Measurements from ENCODE around the gene HIP1R. TPM values are rescaled to one million over a fixed set of nuclear protein-coding genes. Genes with fewer than 3 reads are reported as not detected.

HIP1R gene
- total and polyA plus RNA-seq, 7 donors = 4.5 to 17.6 (median 8.0) TPM

- 0 to 1% methylated on average over 12 to 43 of the region's 43 CpGs; no CpG with 5 or more reads in 1 of the 3 donors for WGBS, 3 donors
- ATAC-seq = peak; percentile 34 to 51 (median 46)
Observed at GRCh38 chr12:122835750-122836026, 431 bp downstream of the HIP1R start.

DNA sequence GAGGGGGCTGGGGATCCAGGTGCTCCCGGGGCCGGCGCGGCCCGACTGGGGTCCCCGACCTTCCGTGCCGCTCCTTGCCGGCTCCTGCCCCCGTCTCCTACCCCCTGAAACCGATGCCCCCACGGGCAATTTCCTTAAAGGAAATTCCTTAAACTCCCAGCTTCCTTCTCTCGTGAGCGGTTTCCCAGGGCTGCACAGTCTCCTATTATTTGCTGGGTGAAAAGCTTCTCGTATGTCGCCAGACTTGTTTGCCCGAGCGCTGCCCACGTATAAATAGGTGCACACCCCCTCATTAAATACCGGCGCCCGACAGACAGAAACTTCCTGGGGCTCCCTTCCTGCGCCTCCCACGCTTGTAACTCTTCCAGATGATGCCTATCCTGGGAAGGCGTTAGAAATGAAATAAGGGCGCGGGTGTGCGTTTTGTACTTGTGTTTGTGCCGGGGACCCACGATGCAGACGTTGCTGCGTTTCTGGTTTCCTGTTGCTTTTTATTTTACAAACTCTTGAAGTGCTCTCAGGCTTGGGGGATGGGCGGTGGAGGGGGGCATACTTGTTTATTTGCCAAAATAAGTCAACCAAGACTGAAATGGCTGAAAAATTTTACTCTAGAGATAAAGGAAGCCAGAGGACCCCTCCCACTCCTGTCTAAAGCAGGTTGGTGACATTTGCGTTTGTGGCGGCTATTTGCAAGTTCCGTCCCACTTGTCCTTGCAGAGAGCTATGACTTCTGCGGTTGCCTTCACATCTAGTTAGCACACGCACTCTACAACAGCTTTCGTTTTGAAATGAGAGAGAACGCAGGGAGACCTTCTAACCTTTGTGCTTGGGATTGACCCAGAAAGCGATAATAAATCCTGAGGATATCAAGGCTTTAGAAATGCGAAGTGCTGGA lies 1.0 kb downstream of the HIP1R start:
- DNase-seq (no peak), ATAC-seq (peak in 2 of 4 donors; percentile 3 to 26)
- WGBS, 3 donors = 1 to 3% (median 2%) methylated on average over 32 to 42 of the region's 42 CpGs
- no peaks in the 10 kb centered on the region for H3K36me3 ChIP-seq (ENCODE audit: insufficient read depth in 1 of 2, low read depth in 1 of 2)
- H3K4me3 ChIP-seq = peak overlapping the region; percentile 77
- intact Hi-C loops (cut with DNase I) = no loop called here
- H3K4me1 ChIP-seq = peaks cover 20% of the 10 kb centered on the region
- H3K27ac ChIP-seq = peak overlapping the region; percentile 60
- H3K27me3 ChIP-seq (ENCODE audit: insufficient read depth in 3 of 3, low read length in 2 of 3) = no peaks in the 10 kb centered on the region
- TF ChIP-seq, protein P1, sequence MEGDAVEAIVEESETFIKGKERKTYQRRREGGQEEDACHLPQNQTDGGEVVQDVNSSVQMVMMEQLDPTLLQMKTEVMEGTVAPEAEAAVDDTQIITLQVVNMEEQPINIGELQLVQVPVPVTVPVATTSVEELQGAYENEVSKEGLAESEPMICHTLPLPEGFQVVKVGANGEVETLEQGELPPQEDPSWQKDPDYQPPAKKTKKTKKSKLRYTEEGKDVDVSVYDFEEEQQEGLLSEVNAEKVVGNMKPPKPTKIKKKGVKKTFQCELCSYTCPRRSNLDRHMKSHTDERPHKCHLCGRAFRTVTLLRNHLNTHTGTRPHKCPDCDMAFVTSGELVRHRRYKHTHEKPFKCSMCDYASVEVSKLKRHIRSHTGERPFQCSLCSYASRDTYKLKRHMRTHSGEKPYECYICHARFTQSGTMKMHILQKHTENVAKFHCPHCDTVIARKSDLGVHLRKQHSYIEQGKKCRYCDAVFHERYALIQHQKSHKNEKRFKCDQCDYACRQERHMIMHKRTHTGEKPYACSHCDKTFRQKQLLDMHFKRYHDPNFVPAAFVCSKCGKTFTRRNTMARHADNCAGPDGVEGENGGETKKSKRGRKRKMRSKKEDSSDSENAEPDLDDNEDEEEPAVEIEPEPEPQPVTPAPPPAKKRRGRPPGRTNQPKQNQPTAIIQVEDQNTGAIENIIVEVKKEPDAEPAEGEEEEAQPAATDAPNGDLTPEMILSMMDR (IDR thresholded peaks at IDR 0.05) = no peak
- no peaks in the 10 kb centered on the region for H3K9me3 ChIP-seq

More at GRCh38 chr12:122835750-122836026, 431 bp downstream of the HIP1R start:
- Histone ChIP-seq H3K27me3 (ENCODE audit: insufficient read depth in 3 of 3, low read length in 2 of 3) (no peaks in the 10 kb centered on the region), H3K4me1 (peaks cover 14% of the 10 kb centered on the region), H3K9me3 (no peaks in the 10 kb centered on the region), H3K27ac (peak overlapping the region; percentile 60), H3K4me3 (peak overlapping the region; percentile 77), H3K36me3 (ENCODE audit: insufficient read depth in 1 of 2, low read depth in 1 of 2) (no peaks in the 10 kb centered on the region)
- TF ChIP-seq, protein P1 (IDR thresholded peaks at IDR 0.05) = no peak
- no peak for DNase-seq
- intact Hi-C loops (cut with DNase I) = no loop called here

- Histone ChIP-seq H3K27me3 (ENCODE audit: insufficient read depth in 3 of 3, low read length in 2 of 3) (no peaks in the 10 kb centered on the region), H3K27ac (no peak overlapping the region), H3K9me3 (no peaks in the 10 kb centered on the region), H3K4me3 (no peak overlapping the region), H3K36me3 (ENCODE audit: insufficient read depth in 1 of 2, low read depth in 1 of 2) (no peaks in the 10 kb centered on the region), H3K4me1 (peaks cover 22% of the 10 kb centered on the region)
- no peak for ATAC-seq
- intact Hi-C loops (cut with DNase I) = no loop called here
- WGBS, 3 donors = 83 to 91% (median 88%) methylated on average over 22 of the region's 22 CpGs
- DNase-seq = no peak
- TF ChIP-seq, protein P1 (IDR thresholded peaks at IDR 0.05) = no peak
Observed at GRCh38 chr12:122837306-122838265, 2.3 kb downstream of the HIP1R start.

GRCh38 chr12:122838841-122839240 lies 3.6 kb downstream of the HIP1R start:
- TF ChIP-seq, protein P1 (IDR thresholded peaks at IDR 0.05) = no peak
- WGBS, 3 donors = 93 to 97% (median 95%) methylated on average over 5 of the region's 5 CpGs
- Histone ChIP-seq H3K36me3 (ENCODE audit: insufficient read depth in 1 of 2, low read depth in 1 of 2) (no peaks in the 10 kb centered on the region), H3K4me1 (peaks cover 22% of the 10 kb centered on the region), H3K27me3 (ENCODE audit: insufficient read depth in 3 of 3, low read length in 2 of 3) (no peaks in the 10 kb centered on the region), H3K27ac (no peak overlapping the region), H3K4me3 (no peak overlapping the region), H3K9me3 (no peaks in the 10 kb centered on the region)
- intact Hi-C loops (cut with DNase I) = no loop called here
- ATAC-seq (no peak), DNase-seq (no peak)

Data from psoas muscle (tissue), 8 donors.